ENCODE measurements around the gene IL19. TPM values are rescaled to one million over a fixed set of nuclear protein-coding genes. Genes with fewer than 3 reads are reported as not detected.

Gene IL19

GRCh38 chr1:206890125-206891060 lies 119.8 kb downstream of the IL19 start:
- Histone ChIP-seq H3K4me2 (ENCODE audit: low read length) (peak overlapping the region; percentile 62), H3K27me3 (ENCODE audit: control insufficient read depth, insufficient read depth, low read length) (no peaks in the 10 kb centered on the region), H3K9ac (ENCODE audit: low read depth, low read length) (peak overlapping the region; percentile 68), H3K4me3 (ENCODE audit: low read length) (peak overlapping the region; percentile 35), H3K36me3 (ENCODE audit: insufficient read depth, low read length) (no peaks in the 10 kb centered on the region), H3K4me1 (ENCODE audit: control insufficient read depth, insufficient read depth, low read length) (peaks cover 54% of the 10 kb centered on the region), H3K9me3 (replicated peaks; ENCODE audit: low read length) (no peaks in the 10 kb centered on the region)

GRCh38 chr1:206891412-206891811 lies 120.8 kb downstream of the IL19 start:
- H3K9me3 ChIP-seq (replicated peaks; ENCODE audit: low read length) = no peaks in the 10 kb centered on the region
- peaks cover 64% of the 10 kb centered on the region for H3K4me1 ChIP-seq (ENCODE audit: control insufficient read depth, insufficient read depth, low read length)
- H3K9ac ChIP-seq (ENCODE audit: low read depth, low read length) = peak overlapping the region; percentile 10
- no peak overlapping the region for H3K4me3 ChIP-seq (ENCODE audit: low read length)
- no peaks in the 10 kb centered on the region for H3K36me3 ChIP-seq (ENCODE audit: insufficient read depth, low read length)
- no peak overlapping the region for H3K4me2 ChIP-seq (ENCODE audit: low read length)
- H3K27me3 ChIP-seq (ENCODE audit: control insufficient read depth, insufficient read depth, low read length) = no peaks in the 10 kb centered on the region

Small RNA genes within 50 kb of the gene (small RNA-seq; reads per million reads assigned to genes)
- not detected for gene RF00019

All from skeletal muscle satellite cell (primary cell).